Limb (tissue), 2 donors: ENCODE data around the gene DENND1A.

Source experiments
- DNase-seq, 2 donors: peaks; one replicate each; pipeline ENCODE4 v3.0.0-alpha.2; 2016; ENCODE audit errors: extremely low spot score in 2 of 2

Gene DENND1A

DNA sequence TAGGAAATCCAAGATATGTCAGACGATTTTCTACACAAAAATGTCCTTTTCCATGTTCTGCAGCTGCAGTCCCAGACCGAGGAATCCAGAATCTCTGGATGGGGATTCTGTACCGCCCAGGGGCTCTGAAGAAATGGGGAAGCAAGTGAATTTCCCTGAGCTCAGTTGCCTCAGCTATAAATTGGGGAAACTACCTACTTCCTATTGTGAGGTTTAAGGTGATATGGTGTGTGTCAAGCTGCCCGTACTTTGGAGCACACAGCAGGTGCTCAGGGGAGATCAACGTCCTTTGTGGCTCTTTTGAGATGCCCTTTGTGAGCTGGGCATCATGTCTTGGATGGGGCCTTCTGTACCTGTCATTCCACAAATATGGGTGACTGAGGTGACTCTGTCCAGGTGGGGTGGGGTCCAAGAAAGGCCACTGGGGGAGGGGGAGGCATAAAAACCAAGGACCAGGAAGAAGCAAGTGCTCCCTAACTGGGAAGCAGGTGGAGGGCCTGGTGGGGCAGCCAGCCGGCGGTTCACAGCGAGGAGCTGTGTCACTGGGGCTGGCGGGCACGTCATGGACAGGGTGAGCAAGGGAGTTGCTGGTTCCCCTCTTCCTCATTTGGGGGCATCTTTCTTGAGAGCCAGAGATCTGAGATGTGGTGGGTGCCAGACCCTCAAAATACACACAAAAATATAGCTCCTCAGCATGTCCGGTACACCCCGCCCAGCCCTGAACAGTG is 457.9 kb downstream of the DENND1A start:
- no peak for DNase-seq

DNA sequence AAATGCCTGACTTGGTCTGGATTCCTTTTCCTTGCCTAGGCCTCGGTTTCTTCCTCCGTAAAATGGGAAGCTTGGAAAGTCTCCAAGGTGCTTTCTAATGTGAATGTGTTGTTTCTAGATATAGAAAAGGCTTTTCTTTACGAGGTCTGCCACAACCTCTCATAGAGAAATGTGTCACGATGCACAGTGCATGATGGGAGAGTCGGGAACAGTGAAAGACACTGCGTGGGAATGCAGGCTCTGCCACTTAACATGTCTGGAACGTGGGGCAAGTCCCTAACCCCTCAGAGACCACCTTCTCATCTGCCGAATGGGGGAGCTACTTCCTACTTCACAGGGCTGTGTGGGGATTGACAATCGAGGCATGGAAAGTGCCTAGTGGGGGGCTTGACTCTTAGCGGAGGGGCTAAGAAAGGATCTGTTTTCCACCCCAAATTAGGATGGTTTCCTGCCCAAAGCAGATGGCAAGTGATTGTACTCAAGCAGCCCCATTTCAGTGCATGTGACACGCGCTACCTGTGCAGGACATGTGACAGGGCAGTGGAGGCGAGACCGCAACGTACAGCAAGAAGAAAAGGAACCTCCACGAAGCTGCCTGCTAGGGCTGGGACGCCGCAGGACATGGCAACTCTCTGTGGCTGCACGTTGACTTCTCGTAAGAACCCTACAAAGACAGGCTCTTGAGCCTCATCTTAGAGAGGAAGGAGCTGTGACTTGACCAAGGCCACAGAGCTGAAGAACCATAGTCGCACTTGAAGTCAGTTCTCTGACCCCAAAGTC is 458.7 kb downstream of the DENND1A start:
- DNase-seq = no peak

- no peak for DNase-seq
These were observed 459.7 kb downstream of the DENND1A start for GRCh38 chr9:123470121-123470782.

DNA sequence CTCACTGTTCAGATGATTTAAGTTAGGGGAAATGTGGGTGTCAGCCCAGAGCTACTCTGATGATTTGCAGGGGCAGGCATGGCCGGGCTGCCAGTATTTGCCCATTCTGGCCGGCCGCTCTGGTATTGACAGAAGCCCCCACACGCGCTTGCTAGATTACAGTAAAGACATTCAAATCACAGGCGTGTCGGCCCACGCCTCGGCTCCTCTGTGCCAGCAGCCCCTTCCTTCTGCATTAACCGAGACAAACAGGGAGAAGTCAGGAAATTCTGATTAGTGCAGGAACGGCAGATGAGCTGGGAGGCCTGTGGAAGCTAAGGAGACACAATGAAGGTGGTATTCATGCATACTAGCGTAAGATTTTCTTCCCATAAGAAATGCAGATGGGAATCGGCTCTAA is 460.6 kb downstream of the DENND1A start:
- DNase-seq = no peak

- DNase-seq = no peak
These were observed 461.4 kb downstream of the DENND1A start for GRCh38 chr9:123468541-123468940.

DNA sequence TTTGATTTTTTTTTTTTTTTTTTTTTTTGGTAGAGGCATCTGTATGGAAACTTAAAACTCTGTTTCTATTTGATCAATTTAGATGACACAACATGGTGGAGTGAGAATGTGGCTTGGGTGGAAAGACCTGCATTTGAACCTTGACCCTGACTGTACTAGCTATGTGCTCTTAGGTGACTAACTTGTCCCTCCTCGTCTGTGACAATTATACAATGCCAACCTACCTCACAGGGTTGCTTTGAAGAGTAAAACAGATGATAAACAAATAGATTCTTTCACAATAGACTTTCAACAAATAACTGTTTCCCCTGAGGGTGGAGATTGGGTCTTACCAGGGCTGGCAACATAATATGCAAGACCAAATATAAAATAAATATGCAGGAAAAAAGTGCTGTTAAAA is 464.6 kb downstream of the DENND1A start:
- DNase-seq = no peak

DNA sequence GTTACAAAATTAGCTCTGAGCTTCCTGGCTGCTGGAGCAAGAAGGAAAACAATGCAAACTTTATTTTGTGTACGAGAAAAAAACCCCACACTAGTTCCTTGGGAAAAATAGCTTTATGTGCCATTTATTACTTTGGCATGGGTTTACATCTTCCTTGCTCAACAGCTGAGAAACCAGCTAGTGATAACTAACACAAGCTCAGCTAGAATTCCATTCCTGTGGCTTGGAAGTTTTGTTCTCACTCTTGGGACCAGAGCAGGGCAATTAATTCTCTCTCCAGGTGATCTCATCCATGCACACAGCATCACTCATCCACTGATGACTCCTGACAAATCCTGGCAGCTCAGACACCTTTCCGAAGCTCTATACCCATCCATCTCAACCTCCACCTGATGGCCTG is 469.8 kb downstream of the DENND1A start:
- no peak for DNase-seq

GRCh38 chr9:123457583-123457982 is 472.3 kb downstream of the DENND1A start:
- DNase-seq = peak; percentile 60 to 68

DNA sequence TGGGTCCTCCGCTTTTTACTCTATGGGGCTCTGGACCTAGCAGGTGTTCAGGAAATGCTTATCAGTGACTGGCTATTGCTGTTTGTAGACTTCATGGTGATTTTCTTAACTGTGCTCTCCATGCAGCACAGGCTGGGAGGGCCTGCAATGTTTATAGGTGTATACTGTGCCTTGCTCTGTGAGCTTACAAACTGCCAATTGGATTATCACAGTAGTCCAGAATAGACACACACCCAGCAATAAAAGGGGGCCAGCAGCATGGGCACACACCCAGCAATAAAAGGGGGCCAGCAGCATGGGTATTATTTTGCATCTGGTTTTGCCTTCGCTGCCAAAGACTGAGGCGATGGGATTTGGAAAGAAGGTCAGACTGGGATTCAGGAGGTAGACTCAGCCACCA is 473.9 kb downstream of the DENND1A start:
- no peak for DNase-seq

- DNase-seq = no peak
These were observed 474.7 kb downstream of the DENND1A start for GRCh38 chr9:123455187-123455586.

GRCh38 chr9:123454361-123454760 is 475.6 kb downstream of the DENND1A start:
- DNase-seq = no peak

- DNase-seq = peak in 1 of 2 donors; percentile 50
These were observed 476.1 kb downstream of the DENND1A start for GRCh38 chr9:123453831-123454321.

- no peak for DNase-seq
These were observed 476.8 kb downstream of the DENND1A start for GRCh38 chr9:123453076-123453667.

DNA sequence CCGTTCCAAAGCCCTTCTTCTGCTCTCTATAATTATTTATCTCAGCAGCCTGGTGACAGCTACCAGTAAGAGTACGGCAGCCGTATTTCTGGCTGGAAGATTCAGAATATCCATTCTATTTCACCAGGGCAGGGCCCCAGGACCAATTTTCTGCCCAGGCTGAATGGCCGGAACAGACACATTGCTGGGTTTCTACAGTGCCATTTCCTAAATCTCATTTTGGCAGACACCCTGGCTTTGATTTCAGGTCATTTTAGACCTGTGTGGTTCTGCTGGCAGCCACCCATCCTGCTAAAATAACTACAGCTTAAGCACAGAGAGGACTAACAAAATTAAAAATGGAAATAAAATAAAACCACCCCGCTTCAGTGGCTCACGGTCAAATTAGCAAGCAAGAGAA is 478.9 kb downstream of the DENND1A start:
- no peak for DNase-seq

GRCh38 chr9:123450098-123450770 is 479.7 kb downstream of the DENND1A start:
- DNase-seq = no peak

- DNase-seq = peak in 1 of 2 donors; percentile 12
These were observed 481.8 kb downstream of the DENND1A start for GRCh38 chr9:123447934-123448646.

- no peak for DNase-seq
These were observed 483.8 kb downstream of the DENND1A start for GRCh38 chr9:123445981-123446610.

DNA sequence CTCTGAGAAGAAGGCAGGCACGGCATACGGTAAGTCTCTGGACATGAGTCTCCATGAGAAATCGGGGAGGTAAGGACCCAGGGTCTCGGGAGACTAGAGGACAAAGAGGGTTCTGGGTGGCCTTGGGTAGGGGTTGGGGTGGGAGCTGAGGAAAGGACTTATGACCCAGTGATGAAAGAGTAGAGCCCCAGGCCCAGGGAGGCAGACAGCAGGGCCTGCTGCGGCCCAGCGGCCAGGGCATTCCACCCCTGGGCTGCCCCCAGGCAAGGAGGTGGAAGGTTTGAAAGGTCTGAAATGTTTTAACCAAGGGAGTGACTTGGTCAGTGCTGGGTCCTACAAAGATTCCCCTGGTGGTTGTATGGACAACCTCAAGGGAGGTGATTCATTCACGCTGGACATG is 484.8 kb downstream of the DENND1A start:
- DNase-seq = no peak

GRCh38 chr9:123441769-123442168 is 488.2 kb downstream of the DENND1A start:
- no peak for DNase-seq

GRCh38 chr9:123440256-123440655 is 489.7 kb downstream of the DENND1A start:
- DNase-seq = peak in 1 of 2 donors; percentile 14
